Measurements from ENCODE around the gene OR5AS1.

Gene OR5AS1

GRCh38 chr11:56027354-56027753 lies at the start of gene OR5AS1:
Gene OR5AS1, plus strand, starts transcription at chr11:56027654. Its CDS starts 2,765 bp downstream, at chr11:56030419.
- Histone ChIP-seq H3K27ac (ENCODE audit: low read length) (no peak within 1 kb of the TSS), H3K4me1 (ENCODE audit: low read length) (no peaks in the 10 kb centered on the region), H3K4me2 (ENCODE audit: low read length) (no peak within 1 kb of the TSS), H3K36me3 (replicated peaks; ENCODE audit: low read depth, low read length) (no peaks in the 10 kb centered on the region), H3K27me3 (ENCODE audit: low read depth, low read length) (no peaks in the 10 kb centered on the region), H3K4me3 (ENCODE audit: low read length) (no peak within 1 kb of the TSS), H3K79me2 (ENCODE audit: low read length) (no peaks in the 10 kb centered on the region), H2AFZ (ENCODE audit: low read depth, low read length) (no peak within 1 kb of the TSS), H3K9ac (ENCODE audit: low read length) (no peak within 1 kb of the TSS), H3K9me3 (ENCODE audit: insufficient read depth, low read length) (no peaks in the 10 kb centered on the region), H4K20me1 (ENCODE audit: insufficient read depth, low read length) (no peaks in the 10 kb centered on the region)
- no peak for TF ChIP-seq CTCF (IDR thresholded peaks at IDR 0.05; ENCODE audit: low read depth, low read length)
- no peak for TF ChIP-seq EZH2phosphoT487 (IDR thresholded peaks at IDR 0.05; ENCODE audit: low read depth)

GRCh38 chr11:55994525-55994924 lies 32.9 kb upstream of the OR5AS1 start, which contains the start of gene OR5F1:
Gene OR5F1, minus strand, starts transcription at chr11:55994625. Its CDS starts 0 bp downstream, at chr11:55994625.
- no peaks in the 10 kb centered on the region for H3K4me1 ChIP-seq (ENCODE audit: low read length)
- no peaks in the 10 kb centered on the region for H3K9me3 ChIP-seq (ENCODE audit: insufficient read depth, low read length)
- no peaks in the 10 kb centered on the region for H3K79me2 ChIP-seq (ENCODE audit: low read length)
- H3K36me3 ChIP-seq (replicated peaks; ENCODE audit: low read depth, low read length) = no peaks in the 10 kb centered on the region
- no peaks in the 10 kb centered on the region for H4K20me1 ChIP-seq (ENCODE audit: insufficient read depth, low read length)
- no peak within 1 kb of the TSS for H3K9ac ChIP-seq (ENCODE audit: low read length)
- H3K4me3 ChIP-seq (ENCODE audit: low read length) = no peak within 1 kb of the TSS
- TF ChIP-seq CTCF (IDR thresholded peaks at IDR 0.05; ENCODE audit: low read depth, low read length) (no peak), EZH2phosphoT487 (IDR thresholded peaks at IDR 0.05; ENCODE audit: low read depth) (no peak)
- H3K27me3 ChIP-seq (ENCODE audit: low read depth, low read length) = no peaks in the 10 kb centered on the region
- H3K27ac ChIP-seq (ENCODE audit: low read length) = no peak within 1 kb of the TSS
- no peak within 1 kb of the TSS for H3K4me2 ChIP-seq (ENCODE audit: low read length)
- H2AFZ ChIP-seq (ENCODE audit: low read depth, low read length) = no peak within 1 kb of the TSS

GRCh38 chr11:56010716-56011115 lies 16.7 kb upstream of the OR5AS1 start:
- H3K9me3 ChIP-seq (ENCODE audit: insufficient read depth, low read length) = no peaks in the 10 kb centered on the region
- no peaks in the 10 kb centered on the region for H3K4me1 ChIP-seq (ENCODE audit: low read length)
- H3K4me2 ChIP-seq (ENCODE audit: low read length) = no peak overlapping the region
- no peak overlapping the region for H3K9ac ChIP-seq (ENCODE audit: low read length)
- no peaks in the 10 kb centered on the region for H3K27me3 ChIP-seq (ENCODE audit: low read depth, low read length)
- H3K27ac ChIP-seq (ENCODE audit: low read length) = no peak overlapping the region
- no peak overlapping the region for H2AFZ ChIP-seq (ENCODE audit: low read depth, low read length)
- no peak for TF ChIP-seq CTCF (IDR thresholded peaks at IDR 0.05; ENCODE audit: low read depth, low read length)
- TF ChIP-seq EZH2phosphoT487 (IDR thresholded peaks at IDR 0.05; ENCODE audit: low read depth) = no peak
- H3K79me2 ChIP-seq (ENCODE audit: low read length) = no peaks in the 10 kb centered on the region
- H4K20me1 ChIP-seq (ENCODE audit: insufficient read depth, low read length) = no peaks in the 10 kb centered on the region
- H3K36me3 ChIP-seq (replicated peaks; ENCODE audit: low read depth, low read length) = no peaks in the 10 kb centered on the region
- H3K4me3 ChIP-seq (ENCODE audit: low read length) = no peak overlapping the region

- Histone ChIP-seq H3K79me2 (ENCODE audit: low read length) (no peaks in the 10 kb centered on the region), H4K20me1 (ENCODE audit: insufficient read depth, low read length) (no peaks in the 10 kb centered on the region), H3K4me2 (ENCODE audit: low read length) (peak overlapping the region; percentile 7; the same call in 1 of the 2 replicates), H3K36me3 (replicated peaks; ENCODE audit: low read depth, low read length) (no peaks in the 10 kb centered on the region), H2AFZ (ENCODE audit: low read depth, low read length) (no peak overlapping the region), H3K4me3 (ENCODE audit: low read length) (no peak overlapping the region), H3K27me3 (ENCODE audit: low read depth, low read length) (no peaks in the 10 kb centered on the region), H3K4me1 (ENCODE audit: low read length) (no peaks in the 10 kb centered on the region), H3K9me3 (ENCODE audit: insufficient read depth, low read length) (no peaks in the 10 kb centered on the region), H3K9ac (ENCODE audit: low read length) (no peak overlapping the region), H3K27ac (ENCODE audit: low read length) (no peak overlapping the region)
- no peak for TF ChIP-seq CTCF (IDR thresholded peaks at IDR 0.05; ENCODE audit: low read depth, low read length)
- TF ChIP-seq EZH2phosphoT487 (IDR thresholded peaks at IDR 0.05; ENCODE audit: low read depth) = no peak
Measured at GRCh38 chr11:56013805-56014204, 13.6 kb upstream of the OR5AS1 start.
